ENCODE results near the gene PCYT1B. TPM values are rescaled to one million over a fixed set of nuclear protein-coding genes. Genes with fewer than 3 reads are reported as not detected.

Gene PCYT1B
- total RNA-seq, 4 donors from 2014 or later, result 0.16 TPM; not detected in 3

DNA sequence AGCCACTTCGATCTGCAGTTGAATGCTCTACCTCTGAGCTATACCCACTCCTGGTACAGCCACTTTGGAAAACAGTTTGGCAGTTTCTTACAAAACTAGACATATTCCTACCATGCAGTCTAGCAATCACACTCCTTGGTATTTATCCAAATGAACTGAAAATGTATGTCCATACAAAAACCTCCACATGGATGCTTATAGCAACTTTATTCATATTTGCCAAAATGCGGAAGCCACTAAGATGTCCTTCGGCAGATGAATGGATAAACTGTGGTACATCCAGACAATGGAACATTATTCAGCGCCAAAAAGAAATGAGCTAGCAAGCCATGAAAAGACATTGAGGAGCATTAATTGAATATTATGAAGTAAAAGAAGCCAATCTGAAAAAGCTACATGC is 45.3 kb downstream of the PCYT1B start:
- TF ChIP-seq POLR2AphosphoS5 (IDR thresholded peaks at IDR 0.05) (no peak), EP300 (IDR thresholded peaks at IDR 0.05; ENCODE audit: low read depth) (no peak), POLR2A (IDR thresholded peaks at IDR 0.05) (no peak)
- TF ChIP-seq, protein P1, sequence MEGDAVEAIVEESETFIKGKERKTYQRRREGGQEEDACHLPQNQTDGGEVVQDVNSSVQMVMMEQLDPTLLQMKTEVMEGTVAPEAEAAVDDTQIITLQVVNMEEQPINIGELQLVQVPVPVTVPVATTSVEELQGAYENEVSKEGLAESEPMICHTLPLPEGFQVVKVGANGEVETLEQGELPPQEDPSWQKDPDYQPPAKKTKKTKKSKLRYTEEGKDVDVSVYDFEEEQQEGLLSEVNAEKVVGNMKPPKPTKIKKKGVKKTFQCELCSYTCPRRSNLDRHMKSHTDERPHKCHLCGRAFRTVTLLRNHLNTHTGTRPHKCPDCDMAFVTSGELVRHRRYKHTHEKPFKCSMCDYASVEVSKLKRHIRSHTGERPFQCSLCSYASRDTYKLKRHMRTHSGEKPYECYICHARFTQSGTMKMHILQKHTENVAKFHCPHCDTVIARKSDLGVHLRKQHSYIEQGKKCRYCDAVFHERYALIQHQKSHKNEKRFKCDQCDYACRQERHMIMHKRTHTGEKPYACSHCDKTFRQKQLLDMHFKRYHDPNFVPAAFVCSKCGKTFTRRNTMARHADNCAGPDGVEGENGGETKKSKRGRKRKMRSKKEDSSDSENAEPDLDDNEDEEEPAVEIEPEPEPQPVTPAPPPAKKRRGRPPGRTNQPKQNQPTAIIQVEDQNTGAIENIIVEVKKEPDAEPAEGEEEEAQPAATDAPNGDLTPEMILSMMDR (IDR thresholded peaks at IDR 0.05), result no peak
- Histone ChIP-seq H3K4me1 (no peaks in the 10 kb centered on the region), H3K27ac (no peak overlapping the region), H3K9me3 (no peaks in the 10 kb centered on the region), H3K27me3 (no peaks in the 10 kb centered on the region), H3K4me3 (no peak overlapping the region), H3K36me3 (no peaks in the 10 kb centered on the region)
- in situ Hi-C loops (cut with MboI; ENCODE audit: low pct_ligation_motif_present in 1 of 4, low pct_unique_long_range_greater_than_20kb in 1 of 4, low sequenced_read_pairs in 3 of 4), result no loop called here
- WGBS, 2 donors (ENCODE audit: low coverage in 1 of 2), result 88 to 96% methylated on average over 4 of the region's 4 CpGs
- DNase-seq, result no peak
- intact Hi-C loops (cut with DNase I; ENCODE audit: low total_unique reads), result no loop called here

DNA sequence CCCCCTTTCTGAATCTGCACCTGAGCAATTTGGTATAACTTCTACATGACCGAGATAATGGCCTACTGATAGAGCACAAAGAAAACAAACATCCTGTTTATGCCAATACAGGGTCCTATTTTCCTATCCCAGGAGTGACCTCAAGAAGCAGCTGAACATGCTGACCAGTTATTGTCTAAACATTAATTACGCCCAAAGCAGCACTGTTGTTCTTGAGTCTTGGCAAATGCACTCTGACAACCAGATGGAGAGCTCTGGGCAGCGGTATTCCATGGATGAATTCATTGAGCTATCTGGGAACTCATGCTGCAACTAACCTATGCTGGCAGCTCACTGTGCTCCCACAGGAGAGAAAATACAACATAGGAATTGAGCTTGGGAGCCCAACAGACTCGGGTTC is 52.6 kb downstream of the PCYT1B start:
- WGBS, 2 donors (ENCODE audit: low coverage in 1 of 2), result 72 to 100% methylated on average over 1 to 4 of the region's 4 CpGs

DNA sequence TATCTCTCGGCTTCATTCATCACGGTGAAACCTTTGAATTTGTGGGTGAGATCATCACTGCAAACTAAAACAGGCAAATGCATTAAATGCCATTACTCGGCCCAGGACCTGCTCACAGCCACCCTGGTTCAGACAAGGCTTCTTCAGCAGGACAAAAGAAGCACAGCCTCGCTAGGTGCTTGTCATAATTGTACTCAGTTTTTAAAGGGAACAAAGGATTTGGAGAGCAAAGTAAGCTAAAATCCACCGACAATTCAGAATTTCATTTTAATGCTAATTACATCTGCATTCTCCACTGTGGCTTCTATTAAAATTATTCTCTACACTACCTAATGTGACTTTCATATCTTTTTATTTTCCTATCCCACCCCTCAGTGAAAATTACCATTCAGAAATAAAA is 57.0 kb downstream of the PCYT1B start:
- no peaks in the 10 kb centered on the region for H3K27me3 ChIP-seq
- DNase-seq, result no peak
- no peaks in the 10 kb centered on the region for H3K4me1 ChIP-seq
- in situ Hi-C loops (cut with MboI; ENCODE audit: low pct_ligation_motif_present in 1 of 4, low pct_unique_long_range_greater_than_20kb in 1 of 4, low sequenced_read_pairs in 3 of 4), result no loop called here
- no peaks in the 10 kb centered on the region for H3K36me3 ChIP-seq
- 81% methylated on average over 5 of the region's 5 CpGs; no CpG with 5 or more reads in 1 of the 2 donors for WGBS, 2 donors (ENCODE audit: low coverage in 1 of 2)
- no peak overlapping the region for H3K4me3 ChIP-seq
- TF ChIP-seq POLR2A (IDR thresholded peaks at IDR 0.05) (no peak), POLR2AphosphoS5 (IDR thresholded peaks at IDR 0.05) (no peak), EP300 (IDR thresholded peaks at IDR 0.05; ENCODE audit: low read depth) (no peak)
- TF ChIP-seq, protein P1 (IDR thresholded peaks at IDR 0.05), result no peak
- intact Hi-C loops (cut with DNase I; ENCODE audit: low total_unique reads), result no loop called here
- H3K9me3 ChIP-seq, result no peaks in the 10 kb centered on the region
- H3K27ac ChIP-seq, result no peak overlapping the region

More for the DNA sequence above, 52.6 kb downstream of the PCYT1B start:
- in situ Hi-C loops (cut with MboI; ENCODE audit: low pct_ligation_motif_present in 1 of 4, low pct_unique_long_range_greater_than_20kb in 1 of 4, low sequenced_read_pairs in 3 of 4) (no loop called here), intact Hi-C loops (cut with DNase I; ENCODE audit: low total_unique reads) (no loop called here)
- Histone ChIP-seq H3K27ac (no peak overlapping the region), H3K4me3 (no peak overlapping the region), H3K36me3 (no peaks in the 10 kb centered on the region), H3K9me3 (no peaks in the 10 kb centered on the region), H3K4me1 (no peaks in the 10 kb centered on the region), H3K27me3 (no peaks in the 10 kb centered on the region)
- TF ChIP-seq EP300 (IDR thresholded peaks at IDR 0.05; ENCODE audit: low read depth), result no peak
- TF ChIP-seq POLR2A (IDR thresholded peaks at IDR 0.05), result no peak
- TF ChIP-seq, protein P1 (IDR thresholded peaks at IDR 0.05), result no peak
- TF ChIP-seq POLR2AphosphoS5 (IDR thresholded peaks at IDR 0.05), result no peak
- no peak for DNase-seq

DNA sequence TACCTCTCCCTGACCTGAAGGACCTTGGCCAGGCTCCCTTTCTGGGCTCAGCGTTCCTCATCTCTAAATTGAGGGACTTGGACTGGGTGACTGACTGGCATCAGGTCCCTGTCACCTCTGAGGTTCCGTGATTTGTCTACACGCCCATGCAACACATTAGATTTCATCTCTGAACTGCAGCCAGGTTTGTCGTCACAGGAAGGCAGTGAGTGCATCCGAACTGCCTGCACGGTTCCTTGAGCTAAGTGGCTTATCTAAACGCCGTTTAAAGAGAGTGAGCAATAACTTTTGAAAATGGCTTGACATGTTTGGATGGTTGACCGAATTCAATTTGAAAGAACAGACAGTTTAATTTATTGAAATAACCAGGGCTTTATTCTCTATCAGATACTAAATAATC is 70.1 kb downstream of the PCYT1B start:
- Histone ChIP-seq H3K36me3 (no peaks in the 10 kb centered on the region), H3K4me1 (no peaks in the 10 kb centered on the region), H3K27ac (no peak overlapping the region), H3K4me3 (no peak overlapping the region), H3K9me3 (no peaks in the 10 kb centered on the region), H3K27me3 (no peaks in the 10 kb centered on the region)
- in situ Hi-C loops (cut with MboI; ENCODE audit: low pct_ligation_motif_present in 1 of 4, low pct_unique_long_range_greater_than_20kb in 1 of 4, low sequenced_read_pairs in 3 of 4) (no loop called here), intact Hi-C loops (cut with DNase I; ENCODE audit: low total_unique reads) (no loop called here)
- WGBS, 2 donors (ENCODE audit: low coverage in 1 of 2), result 85% methylated on average over 9 of the region's 9 CpGs; no CpG with 5 or more reads in 1 of the 2 donors
- TF ChIP-seq POLR2A (IDR thresholded peaks at IDR 0.05) (no peak), EP300 (IDR thresholded peaks at IDR 0.05; ENCODE audit: low read depth) (no peak), POLR2AphosphoS5 (IDR thresholded peaks at IDR 0.05) (no peak)
- TF ChIP-seq, protein P1 (IDR thresholded peaks at IDR 0.05), result no peak
- no peak for DNase-seq

Measured in transverse colon (tissue), 4 donors.